A549 treated with dexamethasone at 1 μM for 4 hours (cell line): ENCODE results near the gene EFS. TPM values are rescaled to one million over a fixed set of nuclear protein-coding genes. Genes with fewer than 3 reads are reported as not detected.

ENCODE experiments used
- total RNA-seq: library from RNA; stranded (reverse); fragments of 200-300 nt; extraction: Qiagen RNA extraction; gene quantifications from 5 replicates; pipeline ENCODE4 v1.2.3, GENCODE V29; 2022

Gene EFS
- not detected in 5 replicates for total RNA-seq

DNA sequence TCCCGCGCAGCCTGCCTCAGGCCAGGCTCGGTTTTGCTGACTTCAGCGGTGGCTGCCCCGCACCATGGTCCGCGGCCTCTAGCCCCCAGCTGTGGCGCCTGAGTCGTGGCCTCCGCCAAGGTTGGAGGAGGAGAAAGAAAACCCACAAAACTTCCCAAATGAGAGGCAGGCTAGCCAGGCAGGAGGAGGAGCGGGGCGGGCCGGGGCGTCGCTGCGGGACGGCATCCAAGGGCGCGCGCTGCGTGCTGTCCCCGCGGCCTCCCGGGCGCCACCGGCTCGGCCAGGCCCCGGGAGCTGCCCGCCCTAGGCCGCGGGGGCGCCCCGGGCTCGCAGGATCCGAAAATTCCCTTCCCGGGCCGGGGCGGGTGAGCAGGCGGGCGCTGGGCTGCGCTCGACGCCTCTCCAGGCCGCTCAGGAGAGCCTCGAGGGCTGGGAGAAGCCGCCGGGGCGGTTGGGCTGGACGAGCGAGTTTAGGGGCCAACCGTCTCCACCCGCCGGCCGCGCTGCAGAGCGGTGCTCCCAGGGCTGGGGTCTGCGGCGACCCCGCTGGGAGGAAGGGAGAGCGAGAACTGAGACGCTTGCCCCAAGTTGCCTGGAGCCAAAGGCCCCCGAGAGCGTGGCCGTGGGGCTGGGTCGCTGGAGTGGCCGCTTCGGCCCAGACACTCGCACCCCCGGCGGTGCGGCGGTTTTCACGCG is at the start of gene EFS:
TSS of gene EFS (minus strand) at position 137 of the 696 bp plus-strand sequence. CDS start 147 bp downstream, outside the sequence.

GRCh38 chr14:23407516-23408306 is 42.7 kb upstream of the EFS start, which contains the start of gene MYH6:
Gene MYH6, minus strand, starts transcription at chr14:23408273. Its CDS starts 1,050 bp downstream, at chr14:23407223.

GRCh38 chr14:23376482-23377197 is 11.7 kb upstream of the EFS start, which contains the start of gene CMTM5:
Gene CMTM5, plus strand, starts transcription at chr14:23377046. Its CDS starts 206 bp downstream, at chr14:23377252.

GRCh38 chr14:23372509-23372908 is 7.5 kb upstream of the EFS start, which contains the start of gene IL25:
Gene IL25, plus strand, starts transcription at chr14:23372809.

GRCh38 chr14:23352506-23353432 is 12.2 kb downstream of the EFS start, which contains the start of gene SLC22A17:
Gene SLC22A17, minus strand, starts transcription at chr14:23352887.

GRCh38 chr14:23320584-23321571 is 44.1 kb downstream of the EFS start, which contains the start of gene PABPN1:
Gene PABPN1, plus strand, starts transcription at chr14:23321457. Its CDS starts 13 bp downstream, at chr14:23321470.

DNA sequence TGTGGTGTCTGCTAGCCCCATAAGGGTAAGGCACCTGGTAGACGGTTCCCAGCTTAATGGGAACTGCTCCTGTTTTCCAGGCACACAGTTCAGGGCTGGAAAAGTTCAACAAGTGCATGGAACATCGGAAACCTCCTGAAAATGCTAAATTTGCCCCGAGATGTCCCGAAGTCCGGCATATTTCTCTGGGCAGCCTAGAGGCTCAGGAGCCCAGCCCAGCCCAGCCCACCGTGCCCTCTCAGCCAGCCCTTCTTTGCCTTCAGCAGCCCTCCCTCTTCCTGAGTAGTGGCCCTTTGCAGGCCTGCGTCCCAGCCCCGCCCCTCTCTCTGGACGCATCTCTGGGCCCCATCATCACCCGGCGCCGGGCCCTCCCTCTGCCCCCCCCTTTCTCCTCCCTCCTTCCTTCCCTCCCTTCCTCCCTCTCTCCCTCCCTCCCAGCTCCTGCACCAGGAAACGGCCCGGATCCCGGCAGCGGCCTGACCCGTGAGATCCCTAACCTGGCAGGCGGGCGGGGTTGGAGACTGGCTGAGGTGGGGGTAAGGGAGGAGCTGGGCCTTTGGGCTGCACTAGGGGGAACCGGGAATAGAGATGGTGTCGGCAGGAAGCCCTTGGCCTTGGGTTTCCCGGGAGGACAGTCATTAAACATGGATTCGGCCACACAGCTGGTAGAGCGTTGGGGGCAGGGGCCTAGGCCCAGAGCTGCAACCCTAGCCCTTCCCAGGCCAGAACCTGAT is 58.4 kb downstream of the EFS start, which contains the start of gene BCL2L2:
TSS of gene BCL2L2 (plus strand) at position 422 of the 734 bp plus-strand sequence. CDS start 935 bp downstream, outside the sequence.

Other genes starting within 250 kb of the EFS start
- gene CEBPE, start 245.9 kb downstream of the EFS start, total RNA-seq, result not detected in 5 replicates
- gene SLC7A8, start 181.5 kb downstream of the EFS start, total RNA-seq, result 2.1 to 3.2 TPM (median 2.8 TPM) in 5 replicates
- gene RNF212B, start 127.2 kb downstream of the EFS start, total RNA-seq, result not detected in 5 replicates
- 8.0 to 9.6 TPM (median 8.9 TPM) in 5 replicates for gene HOMEZ, start 79.0 kb downstream of the EFS start, total RNA-seq
- gene PPP1R3E, start 62.3 kb downstream of the EFS start, total RNA-seq, result 3.0 to 4.2 TPM (median 4.2 TPM) in 5 replicates
- 14.5 to 19.0 TPM (median 15.2 TPM) in 5 replicates for gene BCL2L2, start 58.3 kb downstream of the EFS start, total RNA-seq
- 126 to 152 TPM (median 151 TPM) in 5 replicates for gene PABPN1, start 43.7 kb downstream of the EFS start, total RNA-seq
- 5.2 to 8.3 TPM (median 6.2 TPM) in 5 replicates for gene SLC22A17, start 12.3 kb downstream of the EFS start, total RNA-seq
- not detected in 5 replicates for gene IL25, start 7.6 kb upstream of the EFS start, total RNA-seq
- gene CMTM5, start 11.9 kb upstream of the EFS start, total RNA-seq, result not detected in 5 replicates
- 0.05 to 0.15 TPM (median 0.12 TPM) in 5 replicates for gene MYH6, start 43.1 kb upstream of the EFS start, total RNA-seq
- 0.02 TPM in 1 of 5 replicates, not detected in the others for gene MYH7, start 70.5 kb upstream of the EFS start, total RNA-seq
- gene NGDN, start 104.5 kb upstream of the EFS start, total RNA-seq, result 59.7 to 73.7 TPM (median 61.6 TPM) in 5 replicates
- gene ZFHX2, start 186.6 kb upstream of the EFS start, total RNA-seq, result 0.44 to 1.1 TPM (median 0.80 TPM) in 5 replicates
- 12.1 to 12.7 TPM (median 12.2 TPM) in 5 replicates for gene THTPA, start 191.1 kb upstream of the EFS start, total RNA-seq
- gene AP1G2, start 202.6 kb upstream of the EFS start, total RNA-seq, result 29.8 to 53.8 TPM (median 45.2 TPM) in 5 replicates
- 0.07 to 0.14 TPM (median 0.13 TPM) in 5 replicates for gene JPH4, start 213.6 kb upstream of the EFS start, total RNA-seq